ENCODE results near the gene PODXL2.
"Not testable (repeated sequence)": the region's sequence is repeated elsewhere in the genome, so short reads cannot be mapped to it uniquely, and the experiment has no call there.

The PODXL2 gene

GRCh38 chr3:127674790-127675189, 45.8 kb downstream of the PODXL2 start:
- DNase-seq (ENCODE audit: low read depth): no peak

- no peak for DNase-seq (ENCODE audit: low read depth)
These were observed 46.8 kb downstream of the PODXL2 start for GRCh38 chr3:127675651-127676391.

- DNase-seq (ENCODE audit: low read depth): no peak
These were observed 47.5 kb downstream of the PODXL2 start for GRCh38 chr3:127676456-127676855.

- DNase-seq (ENCODE audit: low read depth): no peak
These were observed 48.0 kb downstream of the PODXL2 start for GRCh38 chr3:127676921-127677351.

- no peak for DNase-seq (ENCODE audit: low read depth)
These were observed 48.7 kb downstream of the PODXL2 start for GRCh38 chr3:127677541-127678314.

- no peak for DNase-seq (ENCODE audit: low read depth)
These were observed 49.3 kb downstream of the PODXL2 start for GRCh38 chr3:127678315-127678599.

- no peak for DNase-seq (ENCODE audit: low read depth)
These were observed 49.9 kb downstream of the PODXL2 start for GRCh38 chr3:127678611-127679533.

GRCh38 chr3:127679534-127680145, 50.7 kb downstream of the PODXL2 start:
- no peak for DNase-seq (ENCODE audit: low read depth)

- no peak for DNase-seq (ENCODE audit: low read depth)
These were observed 51.2 kb downstream of the PODXL2 start for GRCh38 chr3:127680146-127680661.

- DNase-seq (ENCODE audit: low read depth): no peak
These were observed 51.8 kb downstream of the PODXL2 start for GRCh38 chr3:127680798-127681221.

GRCh38 chr3:127682175-127682554, 53.2 kb downstream of the PODXL2 start:
- not testable (repeated sequence) for DNase-seq (ENCODE audit: low read depth)

- no peak for DNase-seq (ENCODE audit: low read depth)
These were observed 53.6 kb downstream of the PODXL2 start for GRCh38 chr3:127682561-127682960.

- DNase-seq (ENCODE audit: low read depth): no peak
These were observed 56.1 kb downstream of the PODXL2 start for GRCh38 chr3:127684871-127685707.

- no peak for DNase-seq (ENCODE audit: low read depth)
These were observed 56.9 kb downstream of the PODXL2 start for GRCh38 chr3:127685708-127686511.

GRCh38 chr3:127686512-127686894, 57.5 kb downstream of the PODXL2 start:
- no peak for DNase-seq (ENCODE audit: low read depth)

- DNase-seq (ENCODE audit: low read depth): no peak
These were observed 58.3 kb downstream of the PODXL2 start for GRCh38 chr3:127687228-127687737.

- no peak for DNase-seq (ENCODE audit: low read depth)
These were observed 59.0 kb downstream of the PODXL2 start for GRCh38 chr3:127688022-127688415.

- no peak for DNase-seq (ENCODE audit: low read depth)
These were observed 59.7 kb downstream of the PODXL2 start for GRCh38 chr3:127688416-127689265.
